Stimulated activated CD4-positive, alpha-beta T cell treated with anti-CD3 and anti-CD28 coated beads, Interleukin-2, amount 100 ng/mL, for 24 hours (primary cell): Measurements from ENCODE around the gene PCDHGB5.
"Not testable (repeated sequence)": the region's sequence is repeated elsewhere in the genome, so short reads cannot be mapped to it uniquely, and the experiment has no call there.

ENCODE experiments used
- DNase-seq, 2 donors: peaks; one replicate each; pipeline ENCODE4 v3.0.0-alpha.2; 2020

PCDHGB5 gene

GRCh38 chr5:141382469-141383294 is 15.1 kb upstream of the PCDHGB5 start, which contains the start of gene PCDHGA7:
Gene PCDHGA7 (plus strand): TSS chr5:141382742. CDS start chr5:141382900, 158 bp downstream.
- no peak for DNase-seq

GRCh38 chr5:141383345-141383744 is 14.4 kb upstream of the PCDHGB5 start:
- no peak for DNase-seq

GRCh38 chr5:141384471-141385267 is 13.1 kb upstream of the PCDHGB5 start:
- DNase-seq, result no peak

GRCh38 chr5:141387557-141388311 is 10.0 kb upstream of the PCDHGB5 start, which contains the start of gene PCDHGB4:
Gene PCDHGB4 (plus strand): TSS chr5:141387698. CDS start chr5:141387885, 187 bp downstream.
- DNase-seq, result peak in 1 of 2 donors; percentile 43

GRCh38 chr5:141388661-141389060 is 9.1 kb upstream of the PCDHGB5 start:
- no peak for DNase-seq

- DNase-seq, result no peak
Observed at GRCh38 chr5:141389153-141390042, 8.3 kb upstream of the PCDHGB5 start.

GRCh38 chr5:141392429-141393198 is 5.1 kb upstream of the PCDHGB5 start, which contains the start of gene PCDHGA8:
Gene PCDHGA8 (plus strand): TSS chr5:141392633. CDS start chr5:141392814, 181 bp downstream.
- no peak for DNase-seq

GRCh38 chr5:141393267-141393666 is 4.5 kb upstream of the PCDHGB5 start:
- no peak for DNase-seq

GRCh38 chr5:141394401-141395187 is 3.2 kb upstream of the PCDHGB5 start:
- not testable (repeated sequence) for DNase-seq

GRCh38 chr5:141398608-141399007 is 861 bp downstream of the PCDHGB5 start:
- no peak for DNase-seq

GRCh38 chr5:141399555-141400258 is 2.0 kb downstream of the PCDHGB5 start:
- DNase-seq, result no peak

- no peak for DNase-seq
Observed at GRCh38 chr5:141402553-141403243, 5.0 kb downstream of the PCDHGB5 start, which contains the start of gene PCDHGA9. Gene PCDHGA9 (plus strand): TSS chr5:141402778. CDS start chr5:141402953, 175 bp downstream.

- DNase-seq, result no peak
Observed at GRCh38 chr5:141403387-141403786, 5.6 kb downstream of the PCDHGB5 start.

GRCh38 chr5:141407790-141408505 is 10.2 kb downstream of the PCDHGB5 start, which contains the start of gene PCDHGB6:
Gene PCDHGB6 (plus strand): TSS chr5:141408021. CDS start chr5:141408203, 182 bp downstream.
- peak; percentile 49 to 61 for DNase-seq

- DNase-seq, result no peak
Observed at GRCh38 chr5:141409598-141410306, 12.0 kb downstream of the PCDHGB5 start.

- DNase-seq, result no peak
Observed at GRCh38 chr5:141411575-141411974, 13.8 kb downstream of the PCDHGB5 start.
